ENCODE data around the gene KIF16B. TPM values are rescaled to one million over a fixed set of nuclear protein-coding genes. Genes with fewer than 3 reads are reported as not detected.

Gene KIF16B
- total and polyA plus RNA-seq, 2 of the 13 experiments (the other 11 are each of a cell fraction or from before 2014, with no cell fraction given) = 6.9 to 18.0 TPM

- Histone ChIP-seq H4K20me1 (ENCODE audit: insufficient read depth, low read length) (no peaks in the 10 kb centered on the region), H3K27me3 (ENCODE audit: control insufficient read depth in 1 of 2, insufficient read depth in 2 of 2, low read length in 2 of 2) (no peaks in the 10 kb centered on the region), H3K9me3 (ENCODE audit: low read length) (no peaks in the 10 kb centered on the region), H3K4me3 (replicated peaks in 1 of 3; ENCODE audit: insufficient read depth in 1 of 3, low read depth in 2 of 3, low read length in 3 of 3) (no peak overlapping the region), H3K79me2 (ENCODE audit: insufficient read depth, low read length) (no peaks in the 10 kb centered on the region), H3K9ac (ENCODE audit: insufficient read depth, low read depth, low read length) (no peak overlapping the region), H3K4me1 (ENCODE audit: insufficient read depth, low read length) (no peaks in the 10 kb centered on the region), H3K4me2 (ENCODE audit: low read depth, low read length) (no peak overlapping the region), H2AFZ (ENCODE audit: low read length) (no peak overlapping the region), H3K27ac (ENCODE audit: extremely low read length, insufficient read depth, low read length) (no peak overlapping the region), H3K36me3 (replicated peaks in 1 of 2; ENCODE audit: control insufficient read depth in 1 of 2, insufficient read depth in 2 of 2, low read length in 2 of 2) (peaks cover 3 to 4% of the 10 kb centered on the region in 2 experiments; a peak in 3 of 5 replicates)
- TF ChIP-seq ZNF704 (CRISPR knock-in tag; IDR thresholded peaks at IDR 0.05; ENCODE audit: borderline replicate concordance) = no peak
- TF ChIP-seq GZF1 (CRISPR knock-in tag; IDR thresholded peaks at IDR 0.05) = peak; percentile 94; the same call in 1 of the 2 replicates
- intact Hi-C loops (cut with micrococcal nuclease; ENCODE audit: unreplicated experiment) = no loop called here
- POLR2A ChIA-PET = no interaction called here
- CTCF ChIA-PET (ENCODE audit: low intra/inter-chr PET ratio, low total read pairs) = no interaction called here
- no peak for ATAC-seq
- no peak for DNase-seq (ENCODE audit: low spot score)
- in situ Hi-C loops (cut with HindIII; ENCODE audit: extremely low pct_ligation_motif_present, low pct_unique_long_range_greater_than_20kb) = no loop called here
- WGBS (ENCODE audit: low lambda C conversion rate) = 96% methylated on average over 10 of the region's 10 CpGs
- no TSS peak for BruUV-seq (replicated peaks)
- FAIRE-seq = no peak
Measured at GRCh38 chr20:16498526-16499253, 74.6 kb downstream of the KIF16B start.

- DNase-seq (ENCODE audit: low spot score) (no peak), FAIRE-seq (no peak), ATAC-seq (no peak)
- TF ChIP-seq ZNF879 (CRISPR knock-in tag; IDR thresholded peaks at IDR 0.05) = no peak
- no peak for TF ChIP-seq ZNF326 (CRISPR knock-in tag; IDR thresholded peaks at IDR 0.05; ENCODE audit: borderline replicate concordance)
- TF ChIP-seq CAMTA2 (CRISPR knock-in tag; IDR thresholded peaks at IDR 0.05; ENCODE audit: borderline replicate concordance) = no peak
- TF ChIP-seq MLXIP (CRISPR knock-in tag; IDR thresholded peaks at IDR 0.05; ENCODE audit: borderline replicate concordance) = no peak
- TF ChIP-seq PHF20 (CRISPR knock-in tag; IDR thresholded peaks at IDR 0.05) = no peak
- H4K20me1 ChIP-seq (ENCODE audit: insufficient read depth, low read length) = no peaks in the 10 kb centered on the region
- no peaks in the 10 kb centered on the region for H3K9me3 ChIP-seq (ENCODE audit: low read length)
- H3K4me2 ChIP-seq (ENCODE audit: low read depth, low read length) = no peak overlapping the region
- no peak overlapping the region for H2AFZ ChIP-seq (ENCODE audit: low read length)
- no TSS peak for BruUV-seq (replicated peaks)
- no peaks in the 10 kb centered on the region for H3K79me2 ChIP-seq (ENCODE audit: insufficient read depth, low read length)
- H3K27me3 ChIP-seq (ENCODE audit: control insufficient read depth in 1 of 2, insufficient read depth in 2 of 2, low read length in 2 of 2) = no peaks in the 10 kb centered on the region
- H3K4me1 ChIP-seq (ENCODE audit: insufficient read depth, low read length) = no peaks in the 10 kb centered on the region
- H3K9ac ChIP-seq (ENCODE audit: insufficient read depth, low read depth, low read length) = no peak overlapping the region
- CTCF ChIA-PET (ENCODE audit: low intra/inter-chr PET ratio, low total read pairs) = no interaction called here
- intact Hi-C loops (cut with micrococcal nuclease; ENCODE audit: unreplicated experiment) = no loop called here
- whole genome bisulfite sequencing (ENCODE audit: low lambda C conversion rate) = 94% methylated on average over 6 of the region's 6 CpGs
- H3K4me3 ChIP-seq (replicated peaks in 1 of 3; ENCODE audit: insufficient read depth in 1 of 3, low read depth in 2 of 3, low read length in 3 of 3) = no peak overlapping the region
- POLR2A ChIA-PET = no interaction called here
- H3K27ac ChIP-seq (ENCODE audit: extremely low read length, insufficient read depth, low read length) = no peak overlapping the region
- peaks cover 3 to 11% of the 10 kb centered on the region in 2 experiments; a peak in 2 of 5 replicates for H3K36me3 ChIP-seq (replicated peaks in 1 of 2; ENCODE audit: control insufficient read depth in 1 of 2, insufficient read depth in 2 of 2, low read length in 2 of 2)
- in situ Hi-C loops (cut with HindIII; ENCODE audit: extremely low pct_ligation_motif_present, low pct_unique_long_range_greater_than_20kb) = no loop called here
Measured at GRCh38 chr20:16497896-16498295, 75.4 kb downstream of the KIF16B start.
